Measurements from ENCODE around the gene PPFIA4.

GRCh38 chr1:203103829-203104495 lies 77.7 kb downstream of the PPFIA4 start:
- TF ChIP-seq, protein P1, sequence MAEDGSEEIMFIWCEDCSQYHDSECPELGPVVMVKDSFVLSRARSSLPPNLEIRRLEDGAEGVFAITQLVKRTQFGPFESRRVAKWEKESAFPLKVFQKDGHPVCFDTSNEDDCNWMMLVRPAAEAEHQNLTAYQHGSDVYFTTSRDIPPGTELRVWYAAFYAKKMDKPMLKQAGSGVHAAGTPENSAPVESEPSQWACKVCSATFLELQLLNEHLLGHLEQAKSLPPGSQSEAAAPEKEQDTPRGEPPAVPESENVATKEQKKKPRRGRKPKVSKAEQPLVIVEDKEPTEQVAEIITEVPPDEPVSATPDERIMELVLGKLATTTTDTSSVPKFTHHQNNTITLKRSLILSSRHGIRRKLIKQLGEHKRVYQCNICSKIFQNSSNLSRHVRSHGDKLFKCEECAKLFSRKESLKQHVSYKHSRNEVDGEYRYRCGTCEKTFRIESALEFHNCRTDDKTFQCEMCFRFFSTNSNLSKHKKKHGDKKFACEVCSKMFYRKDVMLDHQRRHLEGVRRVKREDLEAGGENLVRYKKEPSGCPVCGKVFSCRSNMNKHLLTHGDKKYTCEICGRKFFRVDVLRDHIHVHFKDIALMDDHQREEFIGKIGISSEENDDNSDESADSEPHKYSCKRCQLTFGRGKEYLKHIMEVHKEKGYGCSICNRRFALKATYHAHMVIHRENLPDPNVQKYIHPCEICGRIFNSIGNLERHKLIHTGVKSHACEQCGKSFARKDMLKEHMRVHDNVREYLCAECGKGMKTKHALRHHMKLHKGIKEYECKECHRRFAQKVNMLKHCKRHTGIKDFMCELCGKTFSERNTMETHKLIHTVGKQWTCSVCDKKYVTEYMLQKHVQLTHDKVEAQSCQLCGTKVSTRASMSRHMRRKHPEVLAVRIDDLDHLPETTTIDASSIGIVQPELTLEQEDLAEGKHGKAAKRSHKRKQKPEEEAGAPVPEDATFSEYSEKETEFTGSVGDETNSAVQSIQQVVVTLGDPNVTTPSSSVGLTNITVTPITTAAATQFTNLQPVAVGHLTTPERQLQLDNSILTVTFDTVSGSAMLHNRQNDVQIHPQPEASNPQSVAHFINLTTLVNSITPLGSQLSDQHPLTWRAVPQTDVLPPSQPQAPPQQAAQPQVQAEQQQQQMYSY (CRISPR knock-in tag; IDR thresholded peaks at IDR 0.05): no peak
- no peak for TF ChIP-seq USF2 (CRISPR knock-in tag; IDR thresholded peaks at IDR 0.05)
- TF ChIP-seq CTCF (IDR thresholded peaks at IDR 0.05): no peak
- TF ChIP-seq ZNF121 (CRISPR knock-in tag; IDR thresholded peaks at IDR 0.05): no peak
- TF ChIP-seq, protein P2, sequence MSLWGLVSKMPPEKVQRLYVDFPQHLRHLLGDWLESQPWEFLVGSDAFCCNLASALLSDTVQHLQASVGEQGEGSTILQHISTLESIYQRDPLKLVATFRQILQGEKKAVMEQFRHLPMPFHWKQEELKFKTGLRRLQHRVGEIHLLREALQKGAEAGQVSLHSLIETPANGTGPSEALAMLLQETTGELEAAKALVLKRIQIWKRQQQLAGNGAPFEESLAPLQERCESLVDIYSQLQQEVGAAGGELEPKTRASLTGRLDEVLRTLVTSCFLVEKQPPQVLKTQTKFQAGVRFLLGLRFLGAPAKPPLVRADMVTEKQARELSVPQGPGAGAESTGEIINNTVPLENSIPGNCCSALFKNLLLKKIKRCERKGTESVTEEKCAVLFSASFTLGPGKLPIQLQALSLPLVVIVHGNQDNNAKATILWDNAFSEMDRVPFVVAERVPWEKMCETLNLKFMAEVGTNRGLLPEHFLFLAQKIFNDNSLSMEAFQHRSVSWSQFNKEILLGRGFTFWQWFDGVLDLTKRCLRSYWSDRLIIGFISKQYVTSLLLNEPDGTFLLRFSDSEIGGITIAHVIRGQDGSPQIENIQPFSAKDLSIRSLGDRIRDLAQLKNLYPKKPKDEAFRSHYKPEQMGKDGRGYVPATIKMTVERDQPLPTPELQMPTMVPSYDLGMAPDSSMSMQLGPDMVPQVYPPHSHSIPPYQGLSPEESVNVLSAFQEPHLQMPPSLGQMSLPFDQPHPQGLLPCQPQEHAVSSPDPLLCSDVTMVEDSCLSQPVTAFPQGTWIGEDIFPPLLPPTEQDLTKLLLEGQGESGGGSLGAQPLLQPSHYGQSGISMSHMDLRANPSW (CRISPR knock-in tag; conservative IDR thresholded peaks at IDR 0.05; ENCODE audit: low read depth): no peak
- TF ChIP-seq CREM (CRISPR knock-in tag; IDR thresholded peaks at IDR 0.05): no peak
- TF ChIP-seq, protein P3, sequence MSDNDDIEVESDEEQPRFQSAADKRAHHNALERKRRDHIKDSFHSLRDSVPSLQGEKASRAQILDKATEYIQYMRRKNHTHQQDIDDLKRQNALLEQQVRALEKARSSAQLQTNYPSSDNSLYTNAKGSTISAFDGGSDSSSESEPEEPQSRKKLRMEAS (CRISPR knock-in tag; IDR thresholded peaks at IDR 0.05): no peak
- TF ChIP-seq, protein P4, sequence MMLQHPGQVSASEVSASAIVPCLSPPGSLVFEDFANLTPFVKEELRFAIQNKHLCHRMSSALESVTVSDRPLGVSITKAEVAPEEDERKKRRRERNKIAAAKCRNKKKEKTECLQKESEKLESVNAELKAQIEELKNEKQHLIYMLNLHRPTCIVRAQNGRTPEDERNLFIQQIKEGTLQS (CRISPR knock-in tag; conservative IDR thresholded peaks at IDR 0.05): no peak
- TF ChIP-seq, protein P5, sequence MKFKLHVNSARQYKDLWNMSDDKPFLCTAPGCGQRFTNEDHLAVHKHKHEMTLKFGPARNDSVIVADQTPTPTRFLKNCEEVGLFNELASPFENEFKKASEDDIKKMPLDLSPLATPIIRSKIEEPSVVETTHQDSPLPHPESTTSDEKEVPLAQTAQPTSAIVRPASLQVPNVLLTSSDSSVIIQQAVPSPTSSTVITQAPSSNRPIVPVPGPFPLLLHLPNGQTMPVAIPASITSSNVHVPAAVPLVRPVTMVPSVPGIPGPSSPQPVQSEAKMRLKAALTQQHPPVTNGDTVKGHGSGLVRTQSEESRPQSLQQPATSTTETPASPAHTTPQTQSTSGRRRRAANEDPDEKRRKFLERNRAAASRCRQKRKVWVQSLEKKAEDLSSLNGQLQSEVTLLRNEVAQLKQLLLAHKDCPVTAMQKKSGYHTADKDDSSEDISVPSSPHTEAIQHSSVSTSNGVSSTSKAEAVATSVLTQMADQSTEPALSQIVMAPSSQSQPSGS (CRISPR knock-in tag; IDR thresholded peaks at IDR 0.05; ENCODE audit: borderline replicate concordance, low read depth): no peak
- no peak for TF ChIP-seq MLX (CRISPR knock-in tag; IDR thresholded peaks at IDR 0.05)
